Endothelial cell of umbilical vein (primary cell): ENCODE measurements around the gene NCK2.

Experiments
- CTCF ChIP-seq, 2 donors: IDR thresholded peaks; 1 replicate in 1 of 2; 2 replicates in 1 of 2; pipeline ENCODE4 v1.5.1; 2011; ENCODE audit warnings: low read length in 2 of 2, mild to moderate bottlenecking in 2 of 2, moderate library complexity in 2 of 2, control low read depth in 1 of 2, inconsistent platforms in 1 of 2, low read depth in 1 of 2; ENCODE audit not compliant: insufficient read depth in 1 of 2; ENCODE audit errors: extremely low read depth in 1 of 2
- EZH2 ChIP-seq: IDR thresholded peaks from 2 replicates; pipeline ENCODE4 v1.6.1; 2012; ENCODE audit warnings: borderline replicate concordance, low read depth, mild to moderate bottlenecking, moderate library complexity, low read length, inconsistent platforms; ENCODE audit not compliant: severe bottlenecking
- GATA2 ChIP-seq: IDR thresholded peaks from 2 replicates; pipeline ENCODE4 v1.7.0; 2011; ENCODE audit warnings: low read depth, mild to moderate bottlenecking, moderate library complexity, mixed read lengths, low read length; ENCODE audit not compliant: insufficient read length, insufficient read depth
- MAX ChIP-seq: IDR thresholded peaks from 2 replicates; pipeline ENCODE4 v1.6.1; 2011; ENCODE audit not compliant: insufficient read depth, insufficient read length
- POLR2A ChIP-seq: IDR thresholded peaks from 2 replicates; pipeline ENCODE4 v1.6.1; 2012; ENCODE audit warnings: low read depth, mild to moderate bottlenecking, control low read depth, low read length
- POLR2AphosphoS5 ChIP-seq: IDR thresholded peaks from 2 replicates; pipeline ENCODE4 v1.6.1; 2012; ENCODE audit warnings: low read depth, mild to moderate bottlenecking, control low read depth, low read length, moderate library complexity; ENCODE audit not compliant: insufficient read depth

- no peak for TF ChIP-seq CTCF (IDR thresholded peaks at IDR 0.05; ENCODE audit: extremely low read depth in 1 of 2, insufficient read depth in 1 of 2, low read depth in 1 of 2, low read length in 2 of 2)
- TF ChIP-seq MAX, result no peak
- TF ChIP-seq EZH2, result no peak
- no peak for TF ChIP-seq POLR2A
- TF ChIP-seq POLR2AphosphoS5, result no peak
- no peak for TF ChIP-seq GATA2
Observed at GRCh38 chr2:105697781-105698449, 46.8 kb upstream of the NCK2 start.
